ENCODE data around the gene OR6C65.

- no peak for TF ChIP-seq POLR2AphosphoS5 (IDR thresholded peaks at IDR 0.05; ENCODE audit: low read depth, low read length)
- TF ChIP-seq POLR2A (IDR thresholded peaks at IDR 0.05; ENCODE audit: low read depth, low read length) = no peak
Measured at GRCh38 chr12:55362675-55363074, 37.7 kb upstream of the OR6C65 start, which contains the start of gene OR6C75.

Measured in GM12892 (cell line).